HUES48 (cell line): ENCODE data around the gene IFT27.

Source experiments
- H3K27ac ChIP-seq: one replicate; pipeline ENCODE4 v1.7.0; 2013; ENCODE audit warnings: low read depth, low read length, inconsistent platforms
- H3K27me3 ChIP-seq: 2 replicates; pipeline ENCODE4 v1.6.1; 2013; ENCODE audit warnings: mild to moderate bottlenecking, low read length; ENCODE audit not compliant: control insufficient read depth, insufficient read depth
- H3K36me3 ChIP-seq: 2 replicates; pipeline ENCODE4 v1.6.1; 2013; ENCODE audit warnings: low read length; ENCODE audit not compliant: control insufficient read depth, insufficient read depth
- H3K4me1 ChIP-seq: 2 replicates; pipeline ENCODE4 v1.6.1; 2013; ENCODE audit warnings: mild to moderate bottlenecking, low read length; ENCODE audit not compliant: control insufficient read depth, insufficient read depth
- H3K4me3 ChIP-seq: 2 replicates; pipeline ENCODE4 v1.5.1; 2013; ENCODE audit warnings: mild to moderate bottlenecking, low read depth, low read length
- H3K9ac ChIP-seq: 2 replicates; pipeline ENCODE4 v1.6.1; 2013; ENCODE audit warnings: mild to moderate bottlenecking, low read depth, low read length, moderate library complexity
- H3K9me3 ChIP-seq: 2 replicates; pipeline ENCODE4 v1.6.1; 2013; ENCODE audit warnings: low read length; ENCODE audit not compliant: control insufficient read depth, insufficient read depth

The IFT27 gene

DNA sequence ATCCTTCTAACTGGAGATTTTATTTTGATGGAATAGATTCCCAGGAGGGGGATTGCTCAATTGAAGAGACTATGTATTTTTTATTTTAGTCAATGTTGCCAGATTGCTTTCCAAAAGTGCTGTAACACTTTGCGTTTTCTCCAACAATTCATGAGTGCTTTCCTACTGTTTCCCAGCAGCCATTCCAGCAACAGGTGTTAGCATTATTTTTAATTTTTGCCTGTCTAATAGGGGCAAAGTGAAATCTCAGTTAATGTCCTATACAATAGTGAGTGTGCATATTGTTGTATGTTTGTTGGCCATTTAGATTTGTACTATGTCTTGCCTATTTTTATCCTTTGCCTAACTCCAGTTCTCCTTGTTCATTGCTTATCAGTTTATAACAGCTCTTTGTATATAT lies 60.3 kb downstream of the IFT27 start:
- Histone ChIP-seq H3K9me3 (no peaks in the 10 kb centered on the region), H3K27ac (no peak overlapping the region), H3K36me3 (no peaks in the 10 kb centered on the region), H3K4me3 (no peak overlapping the region), H3K9ac (no peak overlapping the region), H3K4me1 (no peaks in the 10 kb centered on the region), H3K27me3 (no peaks in the 10 kb centered on the region; the same call in 1 of the 2 replicates)

DNA sequence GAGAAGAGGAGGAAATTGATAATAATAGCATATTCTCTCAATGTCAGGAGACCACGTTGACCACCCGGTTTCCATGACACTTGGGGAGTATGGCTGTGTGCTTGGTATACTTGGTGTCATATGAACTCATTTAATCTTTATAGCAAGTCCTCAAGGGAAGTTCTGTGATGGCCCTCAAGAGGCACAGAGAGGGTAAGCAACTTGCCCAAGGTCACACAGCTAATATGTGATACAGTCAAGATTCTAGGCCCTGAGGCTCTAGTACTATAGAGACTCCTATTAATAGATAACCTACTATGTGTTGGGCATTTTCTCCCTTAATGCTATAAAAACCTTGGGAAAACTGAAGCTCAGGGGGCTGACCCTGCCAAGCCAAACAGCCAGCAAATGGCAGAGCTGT lies 61.8 kb downstream of the IFT27 start:
- Histone ChIP-seq H3K36me3 (no peaks in the 10 kb centered on the region), H3K9me3 (no peaks in the 10 kb centered on the region), H3K27me3 (no peaks in the 10 kb centered on the region; the same call in 1 of the 2 replicates), H3K9ac (no peak overlapping the region), H3K4me3 (no peak overlapping the region), H3K4me1 (no peaks in the 10 kb centered on the region), H3K27ac (no peak overlapping the region)

DNA sequence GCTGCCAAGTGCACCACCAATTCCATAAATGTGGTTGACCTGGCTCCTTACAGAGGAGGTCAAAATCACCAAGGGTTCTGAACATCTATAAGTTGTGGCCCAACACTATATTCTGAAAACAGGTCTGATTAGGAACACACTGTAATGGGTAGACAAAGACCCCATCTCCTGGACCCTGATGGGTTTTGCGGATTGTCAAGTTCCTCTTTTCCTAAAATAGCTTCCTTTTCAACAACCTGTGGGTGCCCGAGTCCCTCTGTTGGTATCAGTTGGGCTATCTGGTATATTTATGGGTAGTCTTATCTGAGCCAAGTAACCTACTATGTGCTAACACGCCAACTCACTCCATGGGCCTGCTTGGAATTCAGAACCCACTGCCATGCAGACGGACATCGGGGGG lies 62.5 kb downstream of the IFT27 start:
- Histone ChIP-seq H3K36me3 (no peaks in the 10 kb centered on the region), H3K9me3 (no peaks in the 10 kb centered on the region), H3K9ac (no peak overlapping the region), H3K27me3 (peaks cover 5% of the 10 kb centered on the region; the same call in 1 of the 2 replicates), H3K4me3 (no peak overlapping the region), H3K27ac (no peak overlapping the region), H3K4me1 (no peaks in the 10 kb centered on the region)
